Measurements from ENCODE around the gene UPB1.

Gene UPB1

GRCh38 chr22:24467340-24467739 is 27.8 kb upstream of the UPB1 start:
- H3K4me2 ChIP-seq (ENCODE audit: low read depth, low read length): no peak overlapping the region
- H3K9me3 ChIP-seq (replicated peaks; ENCODE audit: insufficient read depth, low read length): no peaks in the 10 kb centered on the region
- H3K4me1 ChIP-seq (ENCODE audit: low read length): no peaks in the 10 kb centered on the region
- no peak overlapping the region for H3K27ac ChIP-seq (ENCODE audit: low read length)
- no peak overlapping the region for H3K9ac ChIP-seq (ENCODE audit: low read length)
- H3K9me2 ChIP-seq (replicated peaks; ENCODE audit: insufficient read depth, low read length): no peaks in the 10 kb centered on the region
- no peaks in the 10 kb centered on the region for H3K27me3 ChIP-seq (replicated peaks; ENCODE audit: insufficient read depth, low read length)
- DNase-seq: no peak
- H4K20me1 ChIP-seq (ENCODE audit: insufficient read depth, low read length): no peaks in the 10 kb centered on the region
- no peak overlapping the region for H3K4me3 ChIP-seq (ENCODE audit: low read length)
- H3F3A ChIP-seq (ENCODE audit: insufficient read depth, low read length): no peaks in the 10 kb centered on the region
- H2AFZ ChIP-seq (ENCODE audit: low read length): no peak overlapping the region
- H3K79me2 ChIP-seq (ENCODE audit: low read length): no peaks in the 10 kb centered on the region
- TF ChIP-seq CTCF (IDR thresholded peaks at IDR 0.05; ENCODE audit: low read length) (no peak), EZH2phosphoT487 (IDR thresholded peaks at IDR 0.05; ENCODE audit: low read length) (no peak), EZH2 (optimal IDR thresholded peaks at IDR 0.05; ENCODE audit: low read depth, low read length) (no peak)
- H3K36me3 ChIP-seq (replicated peaks; ENCODE audit: insufficient read depth, low read length): no peaks in the 10 kb centered on the region

- Histone ChIP-seq H3K36me3 (replicated peaks; ENCODE audit: insufficient read depth, low read length) (no peaks in the 10 kb centered on the region), H3F3A (ENCODE audit: insufficient read depth, low read length) (no peaks in the 10 kb centered on the region), H3K4me3 (ENCODE audit: low read length) (no peak overlapping the region), H3K27me3 (replicated peaks; ENCODE audit: insufficient read depth, low read length) (no peaks in the 10 kb centered on the region), H3K9me3 (replicated peaks; ENCODE audit: insufficient read depth, low read length) (no peaks in the 10 kb centered on the region), H4K20me1 (ENCODE audit: insufficient read depth, low read length) (no peaks in the 10 kb centered on the region), H3K4me2 (ENCODE audit: low read depth, low read length) (no peak overlapping the region), H3K9ac (ENCODE audit: low read length) (no peak overlapping the region), H3K27ac (ENCODE audit: low read length) (no peak overlapping the region), H3K4me1 (ENCODE audit: low read length) (no peaks in the 10 kb centered on the region), H3K79me2 (ENCODE audit: low read length) (no peaks in the 10 kb centered on the region), H3K9me2 (replicated peaks; ENCODE audit: insufficient read depth, low read length) (no peaks in the 10 kb centered on the region), H2AFZ (ENCODE audit: low read length) (no peak overlapping the region)
- DNase-seq: no peak
- TF ChIP-seq EZH2 (optimal IDR thresholded peaks at IDR 0.05; ENCODE audit: low read depth, low read length) (no peak), CTCF (IDR thresholded peaks at IDR 0.05; ENCODE audit: low read length) (no peak), EZH2phosphoT487 (IDR thresholded peaks at IDR 0.05; ENCODE audit: low read length) (no peak)
Observed at GRCh38 chr22:24471570-24471969, 23.6 kb upstream of the UPB1 start.

- Histone ChIP-seq H3K27me3 (replicated peaks; ENCODE audit: insufficient read depth, low read length) (no peaks in the 10 kb centered on the region), H3K4me1 (ENCODE audit: low read length) (no peaks in the 10 kb centered on the region), H3K79me2 (ENCODE audit: low read length) (no peaks in the 10 kb centered on the region), H3K4me3 (ENCODE audit: low read length) (no peak overlapping the region), H3K27ac (ENCODE audit: low read length) (no peak overlapping the region), H2AFZ (ENCODE audit: low read length) (no peak overlapping the region), H3K9ac (ENCODE audit: low read length) (no peak overlapping the region), H3K9me3 (replicated peaks; ENCODE audit: insufficient read depth, low read length) (no peaks in the 10 kb centered on the region), H3K36me3 (replicated peaks; ENCODE audit: insufficient read depth, low read length) (no peaks in the 10 kb centered on the region), H4K20me1 (ENCODE audit: insufficient read depth, low read length) (no peaks in the 10 kb centered on the region), H3F3A (ENCODE audit: insufficient read depth, low read length) (no peaks in the 10 kb centered on the region), H3K9me2 (replicated peaks; ENCODE audit: insufficient read depth, low read length) (no peaks in the 10 kb centered on the region), H3K4me2 (ENCODE audit: low read depth, low read length) (no peak overlapping the region)
- DNase-seq: no peak
- no peak for TF ChIP-seq CTCF (IDR thresholded peaks at IDR 0.05; ENCODE audit: low read length)
- no peak for TF ChIP-seq EZH2phosphoT487 (IDR thresholded peaks at IDR 0.05; ENCODE audit: low read length)
- no peak for TF ChIP-seq EZH2 (optimal IDR thresholded peaks at IDR 0.05; ENCODE audit: low read depth, low read length)
Observed at GRCh38 chr22:24473284-24473683, 21.8 kb upstream of the UPB1 start.
